ENCODE results near the gene ADAM15.

DNA sequence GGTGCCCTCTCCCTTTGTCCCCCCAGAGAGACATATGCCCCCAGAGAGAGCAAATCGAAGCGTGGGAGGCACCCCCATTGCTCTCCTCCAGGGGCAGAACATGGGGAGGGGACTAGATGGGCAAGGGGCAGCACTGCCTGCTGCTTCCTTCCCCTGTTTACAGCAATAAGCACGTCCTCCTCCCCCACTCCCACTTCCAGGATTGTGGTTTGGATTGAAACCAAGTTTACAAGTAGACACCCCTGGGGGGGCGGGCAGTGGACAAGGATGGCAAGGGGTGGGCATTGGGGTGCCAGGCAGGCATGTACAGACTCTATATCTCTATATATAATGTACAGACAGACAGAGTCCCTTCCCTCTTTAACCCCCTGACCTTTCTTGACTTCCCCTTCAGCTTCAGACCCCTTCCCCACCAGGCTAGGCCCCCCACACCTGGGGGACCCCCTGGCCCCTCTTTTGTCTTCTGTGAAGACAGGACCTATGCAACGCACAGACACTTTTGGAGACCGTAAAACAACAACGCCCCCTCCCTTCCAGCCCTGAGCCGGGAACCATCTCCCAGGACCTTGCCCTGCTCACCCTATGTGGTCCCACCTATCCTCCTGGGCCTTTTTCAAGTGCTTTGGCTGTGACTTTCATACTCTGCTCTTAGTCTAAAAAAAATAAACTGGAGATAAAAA, 35.9 kb downstream of the ADAM15 start:
- TF ChIP-seq, protein P1, sequence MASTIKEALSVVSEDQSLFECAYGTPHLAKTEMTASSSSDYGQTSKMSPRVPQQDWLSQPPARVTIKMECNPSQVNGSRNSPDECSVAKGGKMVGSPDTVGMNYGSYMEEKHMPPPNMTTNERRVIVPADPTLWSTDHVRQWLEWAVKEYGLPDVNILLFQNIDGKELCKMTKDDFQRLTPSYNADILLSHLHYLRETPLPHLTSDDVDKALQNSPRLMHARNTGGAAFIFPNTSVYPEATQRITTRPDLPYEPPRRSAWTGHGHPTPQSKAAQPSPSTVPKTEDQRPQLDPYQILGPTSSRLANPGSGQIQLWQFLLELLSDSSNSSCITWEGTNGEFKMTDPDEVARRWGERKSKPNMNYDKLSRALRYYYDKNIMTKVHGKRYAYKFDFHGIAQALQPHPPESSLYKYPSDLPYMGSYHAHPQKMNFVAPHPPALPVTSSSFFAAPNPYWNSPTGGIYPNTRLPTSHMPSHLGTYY (CRISPR knock-in tag; IDR thresholded peaks at IDR 0.05), result no peak
- TF ChIP-seq, protein P2, sequence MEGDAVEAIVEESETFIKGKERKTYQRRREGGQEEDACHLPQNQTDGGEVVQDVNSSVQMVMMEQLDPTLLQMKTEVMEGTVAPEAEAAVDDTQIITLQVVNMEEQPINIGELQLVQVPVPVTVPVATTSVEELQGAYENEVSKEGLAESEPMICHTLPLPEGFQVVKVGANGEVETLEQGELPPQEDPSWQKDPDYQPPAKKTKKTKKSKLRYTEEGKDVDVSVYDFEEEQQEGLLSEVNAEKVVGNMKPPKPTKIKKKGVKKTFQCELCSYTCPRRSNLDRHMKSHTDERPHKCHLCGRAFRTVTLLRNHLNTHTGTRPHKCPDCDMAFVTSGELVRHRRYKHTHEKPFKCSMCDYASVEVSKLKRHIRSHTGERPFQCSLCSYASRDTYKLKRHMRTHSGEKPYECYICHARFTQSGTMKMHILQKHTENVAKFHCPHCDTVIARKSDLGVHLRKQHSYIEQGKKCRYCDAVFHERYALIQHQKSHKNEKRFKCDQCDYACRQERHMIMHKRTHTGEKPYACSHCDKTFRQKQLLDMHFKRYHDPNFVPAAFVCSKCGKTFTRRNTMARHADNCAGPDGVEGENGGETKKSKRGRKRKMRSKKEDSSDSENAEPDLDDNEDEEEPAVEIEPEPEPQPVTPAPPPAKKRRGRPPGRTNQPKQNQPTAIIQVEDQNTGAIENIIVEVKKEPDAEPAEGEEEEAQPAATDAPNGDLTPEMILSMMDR (IDR thresholded peaks at IDR 0.05), result no peak
- TF ChIP-seq, protein P3, sequence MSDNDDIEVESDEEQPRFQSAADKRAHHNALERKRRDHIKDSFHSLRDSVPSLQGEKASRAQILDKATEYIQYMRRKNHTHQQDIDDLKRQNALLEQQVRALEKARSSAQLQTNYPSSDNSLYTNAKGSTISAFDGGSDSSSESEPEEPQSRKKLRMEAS (CRISPR knock-in tag; IDR thresholded peaks at IDR 0.05), result no peak
- TF ChIP-seq ZNF263 (CRISPR knock-in tag; IDR thresholded peaks at IDR 0.05; ENCODE audit: low read depth) (no peak), GABPB1 (CRISPR knock-in tag; IDR thresholded peaks at IDR 0.05) (no peak), SOX15 (CRISPR knock-in tag; IDR thresholded peaks at IDR 0.05) (no peak), PRRX2 (CRISPR knock-in tag; IDR thresholded peaks at IDR 0.05) (no peak)
- TF ChIP-seq, protein P4, sequence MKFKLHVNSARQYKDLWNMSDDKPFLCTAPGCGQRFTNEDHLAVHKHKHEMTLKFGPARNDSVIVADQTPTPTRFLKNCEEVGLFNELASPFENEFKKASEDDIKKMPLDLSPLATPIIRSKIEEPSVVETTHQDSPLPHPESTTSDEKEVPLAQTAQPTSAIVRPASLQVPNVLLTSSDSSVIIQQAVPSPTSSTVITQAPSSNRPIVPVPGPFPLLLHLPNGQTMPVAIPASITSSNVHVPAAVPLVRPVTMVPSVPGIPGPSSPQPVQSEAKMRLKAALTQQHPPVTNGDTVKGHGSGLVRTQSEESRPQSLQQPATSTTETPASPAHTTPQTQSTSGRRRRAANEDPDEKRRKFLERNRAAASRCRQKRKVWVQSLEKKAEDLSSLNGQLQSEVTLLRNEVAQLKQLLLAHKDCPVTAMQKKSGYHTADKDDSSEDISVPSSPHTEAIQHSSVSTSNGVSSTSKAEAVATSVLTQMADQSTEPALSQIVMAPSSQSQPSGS (CRISPR knock-in tag; IDR thresholded peaks at IDR 0.05; ENCODE audit: borderline replicate concordance, low read depth), result no peak
- TF ChIP-seq, protein P5, sequence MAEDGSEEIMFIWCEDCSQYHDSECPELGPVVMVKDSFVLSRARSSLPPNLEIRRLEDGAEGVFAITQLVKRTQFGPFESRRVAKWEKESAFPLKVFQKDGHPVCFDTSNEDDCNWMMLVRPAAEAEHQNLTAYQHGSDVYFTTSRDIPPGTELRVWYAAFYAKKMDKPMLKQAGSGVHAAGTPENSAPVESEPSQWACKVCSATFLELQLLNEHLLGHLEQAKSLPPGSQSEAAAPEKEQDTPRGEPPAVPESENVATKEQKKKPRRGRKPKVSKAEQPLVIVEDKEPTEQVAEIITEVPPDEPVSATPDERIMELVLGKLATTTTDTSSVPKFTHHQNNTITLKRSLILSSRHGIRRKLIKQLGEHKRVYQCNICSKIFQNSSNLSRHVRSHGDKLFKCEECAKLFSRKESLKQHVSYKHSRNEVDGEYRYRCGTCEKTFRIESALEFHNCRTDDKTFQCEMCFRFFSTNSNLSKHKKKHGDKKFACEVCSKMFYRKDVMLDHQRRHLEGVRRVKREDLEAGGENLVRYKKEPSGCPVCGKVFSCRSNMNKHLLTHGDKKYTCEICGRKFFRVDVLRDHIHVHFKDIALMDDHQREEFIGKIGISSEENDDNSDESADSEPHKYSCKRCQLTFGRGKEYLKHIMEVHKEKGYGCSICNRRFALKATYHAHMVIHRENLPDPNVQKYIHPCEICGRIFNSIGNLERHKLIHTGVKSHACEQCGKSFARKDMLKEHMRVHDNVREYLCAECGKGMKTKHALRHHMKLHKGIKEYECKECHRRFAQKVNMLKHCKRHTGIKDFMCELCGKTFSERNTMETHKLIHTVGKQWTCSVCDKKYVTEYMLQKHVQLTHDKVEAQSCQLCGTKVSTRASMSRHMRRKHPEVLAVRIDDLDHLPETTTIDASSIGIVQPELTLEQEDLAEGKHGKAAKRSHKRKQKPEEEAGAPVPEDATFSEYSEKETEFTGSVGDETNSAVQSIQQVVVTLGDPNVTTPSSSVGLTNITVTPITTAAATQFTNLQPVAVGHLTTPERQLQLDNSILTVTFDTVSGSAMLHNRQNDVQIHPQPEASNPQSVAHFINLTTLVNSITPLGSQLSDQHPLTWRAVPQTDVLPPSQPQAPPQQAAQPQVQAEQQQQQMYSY (CRISPR knock-in tag; IDR thresholded peaks at IDR 0.05), result no peak
- TF ChIP-seq, protein P6, sequence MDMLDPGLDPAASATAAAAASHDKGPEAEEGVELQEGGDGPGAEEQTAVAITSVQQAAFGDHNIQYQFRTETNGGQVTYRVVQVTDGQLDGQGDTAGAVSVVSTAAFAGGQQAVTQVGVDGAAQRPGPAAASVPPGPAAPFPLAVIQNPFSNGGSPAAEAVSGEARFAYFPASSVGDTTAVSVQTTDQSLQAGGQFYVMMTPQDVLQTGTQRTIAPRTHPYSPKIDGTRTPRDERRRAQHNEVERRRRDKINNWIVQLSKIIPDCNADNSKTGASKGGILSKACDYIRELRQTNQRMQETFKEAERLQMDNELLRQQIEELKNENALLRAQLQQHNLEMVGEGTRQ (CRISPR knock-in tag; IDR thresholded peaks at IDR 0.05), result no peak

Data from WTC11 (cell line).